HG03342 (cell line): ENCODE measurements around the gene ATP6V0A1.
"Not testable (repeated sequence)": the region's sequence is repeated elsewhere in the genome, so short reads cannot be mapped to it uniquely, and the experiment has no call there.

Experiments
- ATAC-seq: cut with Tn5 transposase; IDR thresholded peaks from one replicate; pipeline ENCODE4 v1.9.1; 2021; ENCODE audit warnings: mild to moderate bottlenecking, moderate library complexity; ENCODE audit not compliant: unreplicated experiment

The ATP6V0A1 gene

GRCh38 chr17:42458497-42459255, at the start of gene ATP6V0A1:
ATP6V0A1 (plus strand) TSS chr17:42458878; CDS start chr17:42460895, 2,017 bp downstream.
- ATAC-seq: peak; percentile 67

DNA sequence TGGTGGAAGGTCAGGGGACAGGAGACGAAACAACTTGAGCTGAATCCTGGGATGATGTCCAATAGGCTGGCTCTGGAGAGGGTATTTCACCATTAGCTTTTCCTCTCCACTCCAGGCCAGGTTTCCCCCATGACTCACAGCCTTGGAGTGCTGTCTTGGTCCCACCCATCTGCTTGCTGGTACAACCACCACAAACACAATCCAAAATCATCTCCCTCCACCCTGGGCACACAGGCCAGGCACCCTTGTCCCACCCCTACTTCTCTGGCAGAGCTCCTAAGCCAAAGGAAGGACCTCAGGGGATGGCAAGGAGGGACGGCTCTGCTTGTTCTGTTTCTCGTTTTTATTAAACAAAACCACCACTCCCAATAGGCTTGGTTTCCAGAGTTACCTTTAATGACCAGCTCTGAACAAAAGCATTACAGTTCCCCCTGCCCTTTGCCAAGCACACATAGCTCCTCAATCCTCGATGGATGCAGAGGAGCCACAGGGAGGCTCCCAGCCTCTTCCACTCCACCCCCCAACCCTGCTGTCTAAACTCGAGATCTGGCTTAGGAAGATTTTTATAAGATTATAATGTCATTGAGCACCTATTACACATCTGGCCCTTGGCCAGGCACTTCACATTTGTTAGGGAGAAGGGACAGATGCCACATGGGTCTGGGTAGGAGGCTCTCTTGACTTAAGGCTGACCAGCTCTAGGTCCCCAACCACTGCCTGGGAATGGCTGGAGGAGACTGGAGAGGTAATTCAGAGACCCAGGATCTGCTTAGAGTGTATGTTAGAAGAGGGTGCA, 49.0 kb upstream of the ATP6V0A1 start:
- ATAC-seq: no peak

DNA sequence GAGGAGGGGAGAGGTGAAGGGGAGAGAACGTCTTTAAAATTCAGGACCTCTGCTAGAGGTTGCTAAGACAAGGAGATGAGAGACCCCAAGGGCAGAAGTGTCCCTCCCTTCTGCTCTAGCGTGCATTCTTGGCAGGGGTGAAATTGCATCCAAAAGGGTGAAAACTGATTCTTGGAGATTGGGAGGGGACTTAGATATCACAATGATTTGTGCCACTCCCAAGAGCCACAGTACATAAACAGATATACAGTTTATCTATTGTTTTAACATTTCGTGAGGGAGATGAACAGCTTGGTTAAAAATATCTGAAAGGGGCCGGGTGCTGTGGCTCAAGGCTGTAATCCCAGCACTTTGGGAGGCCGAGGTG, 48.4 kb upstream of the ATP6V0A1 start:
- ATAC-seq: no peak

- no peak for ATAC-seq
Observed at GRCh38 chr17:42411361-42411760, 47.3 kb upstream of the ATP6V0A1 start.

DNA sequence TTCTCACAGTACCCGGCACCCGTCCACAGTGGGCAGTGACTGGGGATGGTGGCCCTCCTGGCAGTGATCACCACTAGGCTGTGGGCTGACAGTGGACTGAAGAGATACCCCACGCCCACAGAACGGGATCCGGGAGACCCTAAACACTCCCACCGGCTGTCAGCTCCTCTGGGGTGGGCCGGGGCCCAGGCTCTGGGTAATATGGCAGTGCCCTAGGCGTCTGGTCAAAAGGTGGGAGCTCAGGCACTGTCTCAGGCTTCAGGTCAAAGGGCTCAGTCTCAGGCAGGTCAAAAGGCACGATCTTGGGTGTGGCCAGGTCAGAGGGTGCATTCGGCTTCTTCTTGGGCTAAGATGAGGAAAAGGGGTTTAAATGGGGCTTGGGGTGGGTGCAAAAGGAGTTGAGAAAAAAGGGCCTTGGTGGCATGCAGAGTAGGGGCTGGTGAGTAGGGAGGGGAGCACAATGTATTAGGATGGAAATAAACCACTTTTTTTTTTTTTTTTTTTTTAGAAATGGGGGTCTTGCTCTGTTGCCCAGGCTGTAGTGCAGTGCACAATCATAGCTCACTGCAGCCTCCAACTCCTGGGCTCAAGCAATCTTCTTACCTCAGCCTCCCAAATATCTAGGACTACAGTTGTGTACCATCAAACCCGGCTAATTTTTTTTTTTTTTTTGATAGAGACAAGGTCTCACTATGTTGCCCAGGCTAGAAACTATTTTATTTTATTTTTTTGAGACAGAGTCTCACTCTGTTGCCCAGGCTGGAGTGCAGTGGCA, 46.6 kb upstream of the ATP6V0A1 start:
- ATAC-seq: no peak

DNA sequence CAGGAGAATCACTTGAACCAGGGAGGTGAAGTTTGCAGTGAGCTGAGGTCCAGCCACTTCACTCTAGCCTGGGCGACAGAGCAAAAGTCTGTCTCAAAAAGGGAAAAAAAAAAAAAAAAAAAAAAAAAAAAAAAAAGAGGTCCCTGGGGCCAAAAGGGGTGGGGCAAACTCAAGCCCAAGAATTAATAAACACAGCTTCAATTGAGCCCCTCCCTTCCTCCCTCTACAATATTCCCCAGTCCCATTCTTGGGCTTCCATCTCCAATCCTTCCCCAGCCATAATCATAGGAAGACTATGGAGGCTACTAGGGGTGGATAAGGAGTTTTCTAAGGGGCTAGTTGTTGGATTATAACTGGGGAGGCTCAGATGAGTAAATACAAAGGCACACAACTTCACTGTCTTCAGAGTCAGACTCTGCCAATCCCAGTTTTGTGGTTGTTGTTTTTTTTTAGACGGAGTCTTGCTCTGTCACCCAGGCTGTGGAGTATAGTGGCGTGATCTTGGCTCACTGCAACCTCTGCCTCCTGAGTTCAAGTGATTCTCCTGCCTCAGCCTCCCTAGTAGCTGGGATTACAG, 45.1 kb upstream of the ATP6V0A1 start:
- ATAC-seq: no peak

- ATAC-seq: no peak
Observed at GRCh38 chr17:42414704-42415409, 43.8 kb upstream of the ATP6V0A1 start.

DNA sequence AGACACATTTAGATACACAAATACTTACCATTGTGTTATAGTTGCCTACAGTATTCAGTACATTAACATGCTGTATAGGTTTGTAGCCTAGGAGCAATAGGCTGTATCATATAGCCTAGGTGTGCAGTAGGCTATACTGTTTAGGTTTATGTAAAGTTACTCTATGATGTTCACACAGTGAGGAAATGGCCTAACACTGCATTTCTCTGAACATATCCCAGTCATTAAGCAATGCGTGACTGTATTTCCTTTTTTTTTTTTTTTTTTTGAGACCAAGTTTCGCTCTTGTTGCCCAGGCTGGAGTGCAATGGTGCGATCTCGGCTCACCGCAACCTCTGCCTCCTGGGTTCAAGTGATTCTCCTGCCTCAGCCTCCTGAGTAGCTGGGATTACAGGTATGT, 40.7 kb upstream of the ATP6V0A1 start:
- ATAC-seq: not testable (repeated sequence)

GRCh38 chr17:42421136-42421506, 37.6 kb upstream of the ATP6V0A1 start:
- ATAC-seq: no peak

GRCh38 chr17:42421507-42422338, 37.0 kb upstream of the ATP6V0A1 start:
- no peak for ATAC-seq

DNA sequence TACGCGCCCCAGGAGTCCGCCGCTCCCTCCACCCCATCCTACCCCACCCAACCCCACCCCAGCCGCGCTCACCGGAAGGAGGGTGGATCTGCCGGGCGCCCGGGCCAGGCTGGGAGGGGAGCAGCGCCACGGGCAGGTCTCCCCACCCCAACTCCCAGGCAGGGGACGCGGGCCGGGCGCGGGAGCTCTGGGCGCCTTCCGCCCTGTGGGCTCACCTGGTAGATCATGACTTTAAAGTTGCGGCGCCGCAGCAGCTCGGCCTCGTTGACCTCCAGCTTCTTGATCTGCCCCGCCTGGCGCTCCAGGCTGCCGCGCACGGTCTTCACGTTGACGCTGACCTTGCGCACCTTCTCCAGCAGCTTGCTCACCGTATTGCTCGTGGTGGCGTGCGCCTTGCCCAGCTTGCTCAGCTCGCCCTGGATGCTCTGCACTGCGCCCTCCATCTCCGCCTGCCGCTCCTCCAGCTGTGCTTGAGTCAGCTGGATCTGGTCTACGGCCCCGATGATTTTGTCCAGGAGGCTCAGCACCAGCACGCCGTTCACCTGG, 36.2 kb upstream of the ATP6V0A1 start:
- no peak for ATAC-seq

- no peak for ATAC-seq
Observed at GRCh38 chr17:42422958-42423712, 35.5 kb upstream of the ATP6V0A1 start, which contains the start of gene CAVIN1. CAVIN1 (minus strand) TSS chr17:42423256; CDS start chr17:42423097, 159 bp downstream.

DNA sequence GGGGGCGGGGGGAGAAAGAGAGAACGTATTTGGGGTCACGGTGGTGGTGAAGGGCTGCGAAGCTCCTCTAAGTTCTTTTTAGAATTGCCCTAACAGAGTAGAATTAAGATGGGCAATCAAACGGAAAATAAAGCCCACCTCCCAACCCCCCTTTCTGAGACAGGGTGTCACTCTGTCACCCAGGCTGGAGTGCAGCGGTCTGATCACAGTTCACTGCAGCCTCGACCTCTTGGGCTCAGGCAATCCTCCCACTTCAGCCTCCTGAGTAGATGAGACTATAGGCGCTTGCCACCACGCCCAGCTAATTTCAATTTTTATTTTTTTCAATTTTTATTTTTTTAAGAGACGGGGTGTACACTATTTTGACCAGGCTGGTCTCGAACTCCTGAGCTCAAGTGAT, 34.9 kb upstream of the ATP6V0A1 start:
- ATAC-seq: no peak

GRCh38 chr17:42424991-42425610, 33.6 kb upstream of the ATP6V0A1 start:
- no peak for ATAC-seq

- ATAC-seq: no peak
Observed at GRCh38 chr17:42428141-42428944, 30.3 kb upstream of the ATP6V0A1 start.

DNA sequence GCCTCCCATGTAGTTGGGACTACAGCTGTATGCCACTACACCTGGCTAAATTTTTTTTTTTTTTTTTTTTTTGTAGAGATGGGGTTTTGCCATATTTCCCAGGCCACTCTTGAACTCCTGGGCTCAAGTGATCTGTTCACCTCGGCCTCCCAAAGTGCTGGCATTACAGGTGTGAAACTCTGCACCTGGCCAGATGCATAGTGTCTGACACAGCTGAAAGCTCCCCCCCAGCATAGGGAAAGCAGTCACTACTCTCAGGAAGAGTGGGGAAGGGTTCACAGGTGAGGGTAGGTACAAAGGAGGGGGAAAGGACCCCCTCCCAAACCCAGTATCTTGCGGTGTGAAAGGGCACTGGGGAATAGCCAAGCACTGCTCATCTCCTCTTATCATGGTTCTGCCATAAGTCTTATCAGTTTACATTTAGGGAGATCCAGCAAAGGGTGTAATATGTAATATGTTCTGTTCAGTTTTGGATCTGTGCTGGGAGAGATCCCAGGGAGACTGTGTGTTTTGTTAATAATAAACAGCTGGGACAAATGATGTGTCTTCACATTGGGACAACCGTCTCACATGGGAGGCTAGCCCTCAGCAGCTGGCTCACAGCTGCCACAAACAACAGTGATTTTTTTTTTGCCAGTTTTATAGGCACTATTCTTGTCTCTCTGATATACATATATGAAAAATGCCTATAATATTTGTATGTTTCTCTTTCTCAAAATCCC, 28.8 kb upstream of the ATP6V0A1 start:
- ATAC-seq: no peak

- ATAC-seq: no peak
Observed at GRCh38 chr17:42431758-42432161, 26.9 kb upstream of the ATP6V0A1 start.
